Prostate gland (tissue), 2 donors: ENCODE data around the gene ADGRG1.

ENCODE experiments used
- POLR2A ChIP-seq: fragments of 450-650 bp; IDR thresholded peaks from one replicate; pipeline ENCODE4 v1.6.1; 2016; ENCODE audit warnings: antibody characterized with exemption, mild to moderate bottlenecking
- POLR2AphosphoS5 ChIP-seq: sonication (generic); formaldehyde crosslinking; IDR thresholded peaks from one replicate; pipeline ENCODE4 v1.6.1; 2017; ENCODE audit warnings: antibody characterized with exemption
- TF ChIP-seq, protein P1 (sequence below), 4 experiments: fragments of 200-600 bp in 2 of 4; fragments of 450-650 bp in 2 of 4; sonication (generic) in 2 of 4; IDR thresholded peaks; 1 replicate in 3 of 4; 2 replicates in 1 of 4; pipeline ENCODE4 v1.5.1; 2016 to 2019; ENCODE audit warnings: antibody characterized with exemption in 4 of 4, mild to moderate bottlenecking in 2 of 4, moderate library complexity in 2 of 4

DNA sequence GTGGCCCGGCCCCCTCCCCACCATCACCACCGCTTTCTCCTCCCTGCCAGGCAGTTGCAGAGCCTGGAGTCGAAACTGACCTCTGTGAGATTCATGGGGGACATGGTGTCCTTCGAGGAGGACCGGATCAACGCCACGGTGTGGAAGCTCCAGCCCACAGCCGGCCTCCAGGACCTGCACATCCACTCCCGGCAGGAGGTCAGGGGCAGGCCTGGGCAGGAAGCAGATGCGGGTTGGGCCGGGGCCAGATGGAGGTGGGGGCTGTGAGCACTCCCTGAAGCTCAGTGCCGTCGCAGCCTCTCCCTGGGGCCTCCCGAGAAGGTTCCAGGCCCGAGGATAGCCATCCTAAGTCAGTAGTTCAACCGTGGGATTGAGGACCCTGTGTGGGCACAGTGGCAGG lies 25.5 kb downstream of the ADGRG1 start:
- TF ChIP-seq POLR2A (no peak), POLR2AphosphoS5 (no peak)
- TF ChIP-seq, protein P1, sequence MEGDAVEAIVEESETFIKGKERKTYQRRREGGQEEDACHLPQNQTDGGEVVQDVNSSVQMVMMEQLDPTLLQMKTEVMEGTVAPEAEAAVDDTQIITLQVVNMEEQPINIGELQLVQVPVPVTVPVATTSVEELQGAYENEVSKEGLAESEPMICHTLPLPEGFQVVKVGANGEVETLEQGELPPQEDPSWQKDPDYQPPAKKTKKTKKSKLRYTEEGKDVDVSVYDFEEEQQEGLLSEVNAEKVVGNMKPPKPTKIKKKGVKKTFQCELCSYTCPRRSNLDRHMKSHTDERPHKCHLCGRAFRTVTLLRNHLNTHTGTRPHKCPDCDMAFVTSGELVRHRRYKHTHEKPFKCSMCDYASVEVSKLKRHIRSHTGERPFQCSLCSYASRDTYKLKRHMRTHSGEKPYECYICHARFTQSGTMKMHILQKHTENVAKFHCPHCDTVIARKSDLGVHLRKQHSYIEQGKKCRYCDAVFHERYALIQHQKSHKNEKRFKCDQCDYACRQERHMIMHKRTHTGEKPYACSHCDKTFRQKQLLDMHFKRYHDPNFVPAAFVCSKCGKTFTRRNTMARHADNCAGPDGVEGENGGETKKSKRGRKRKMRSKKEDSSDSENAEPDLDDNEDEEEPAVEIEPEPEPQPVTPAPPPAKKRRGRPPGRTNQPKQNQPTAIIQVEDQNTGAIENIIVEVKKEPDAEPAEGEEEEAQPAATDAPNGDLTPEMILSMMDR (IDR thresholded peaks at IDR 0.05), result no peak
